ENCODE measurements around the gene THSD4.

The THSD4 gene

GRCh38 chr15:71440489-71441110, 325.3 kb downstream of the THSD4 start:
- peak in 3 of 6 experiments; percentile 17 to 33 (median 20) for DNase-seq

- peak in 4 of 6 experiments; percentile 1 to 18 (median 10) for DNase-seq
Observed at GRCh38 chr15:71443538-71443937, 328.3 kb downstream of the THSD4 start.

GRCh38 chr15:71444032-71444810, 328.9 kb downstream of the THSD4 start:
- no peak for DNase-seq

GRCh38 chr15:71444866-71445590, 329.8 kb downstream of the THSD4 start:
- DNase-seq, result no peak

GRCh38 chr15:71447328-71448250, 332.3 kb downstream of the THSD4 start:
- DNase-seq, result no peak

- DNase-seq, result no peak
Observed at GRCh38 chr15:71448688-71449114, 333.4 kb downstream of the THSD4 start.

GRCh38 chr15:71449363-71449762, 334.1 kb downstream of the THSD4 start:
- DNase-seq, result no peak

GRCh38 chr15:71449956-71450355, 334.7 kb downstream of the THSD4 start:
- no peak for DNase-seq

- no peak for DNase-seq
Observed at GRCh38 chr15:71451130-71451529, 335.9 kb downstream of the THSD4 start.

- DNase-seq, result no peak
Observed at GRCh38 chr15:71452893-71453292, 337.6 kb downstream of the THSD4 start.

- no peak for DNase-seq
Observed at GRCh38 chr15:71454462-71454996, 339.3 kb downstream of the THSD4 start.

GRCh38 chr15:71455107-71455506, 339.8 kb downstream of the THSD4 start:
- DNase-seq, result no peak

- no peak for DNase-seq
Observed at GRCh38 chr15:71455878-71456277, 340.6 kb downstream of the THSD4 start.

GRCh38 chr15:71456362-71456761, 341.1 kb downstream of the THSD4 start:
- no peak for DNase-seq

GRCh38 chr15:71456811-71457210, 341.5 kb downstream of the THSD4 start:
- DNase-seq, result no peak

GRCh38 chr15:71458089-71458660, 342.9 kb downstream of the THSD4 start:
- DNase-seq, result no peak

GRCh38 chr15:71461748-71462147, 346.5 kb downstream of the THSD4 start:
- DNase-seq, result no peak

GRCh38 chr15:71462638-71463037, 347.4 kb downstream of the THSD4 start:
- no peak for DNase-seq

- no peak for DNase-seq
Observed at GRCh38 chr15:71463156-71463665, 347.9 kb downstream of the THSD4 start.

GRCh38 chr15:71465131-71465955, 350.1 kb downstream of the THSD4 start:
- DNase-seq, result no peak

- no peak for DNase-seq
Observed at GRCh38 chr15:71468715-71469114, 353.4 kb downstream of the THSD4 start.
